ENCODE measurements around the gene WDR1.

WDR1 gene, protein sequence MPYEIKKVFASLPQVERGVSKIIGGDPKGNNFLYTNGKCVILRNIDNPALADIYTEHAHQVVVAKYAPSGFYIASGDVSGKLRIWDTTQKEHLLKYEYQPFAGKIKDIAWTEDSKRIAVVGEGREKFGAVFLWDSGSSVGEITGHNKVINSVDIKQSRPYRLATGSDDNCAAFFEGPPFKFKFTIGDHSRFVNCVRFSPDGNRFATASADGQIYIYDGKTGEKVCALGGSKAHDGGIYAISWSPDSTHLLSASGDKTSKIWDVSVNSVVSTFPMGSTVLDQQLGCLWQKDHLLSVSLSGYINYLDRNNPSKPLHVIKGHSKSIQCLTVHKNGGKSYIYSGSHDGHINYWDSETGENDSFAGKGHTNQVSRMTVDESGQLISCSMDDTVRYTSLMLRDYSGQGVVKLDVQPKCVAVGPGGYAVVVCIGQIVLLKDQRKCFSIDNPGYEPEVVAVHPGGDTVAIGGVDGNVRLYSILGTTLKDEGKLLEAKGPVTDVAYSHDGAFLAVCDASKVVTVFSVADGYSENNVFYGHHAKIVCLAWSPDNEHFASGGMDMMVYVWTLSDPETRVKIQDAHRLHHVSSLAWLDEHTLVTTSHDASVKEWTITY

DNA sequence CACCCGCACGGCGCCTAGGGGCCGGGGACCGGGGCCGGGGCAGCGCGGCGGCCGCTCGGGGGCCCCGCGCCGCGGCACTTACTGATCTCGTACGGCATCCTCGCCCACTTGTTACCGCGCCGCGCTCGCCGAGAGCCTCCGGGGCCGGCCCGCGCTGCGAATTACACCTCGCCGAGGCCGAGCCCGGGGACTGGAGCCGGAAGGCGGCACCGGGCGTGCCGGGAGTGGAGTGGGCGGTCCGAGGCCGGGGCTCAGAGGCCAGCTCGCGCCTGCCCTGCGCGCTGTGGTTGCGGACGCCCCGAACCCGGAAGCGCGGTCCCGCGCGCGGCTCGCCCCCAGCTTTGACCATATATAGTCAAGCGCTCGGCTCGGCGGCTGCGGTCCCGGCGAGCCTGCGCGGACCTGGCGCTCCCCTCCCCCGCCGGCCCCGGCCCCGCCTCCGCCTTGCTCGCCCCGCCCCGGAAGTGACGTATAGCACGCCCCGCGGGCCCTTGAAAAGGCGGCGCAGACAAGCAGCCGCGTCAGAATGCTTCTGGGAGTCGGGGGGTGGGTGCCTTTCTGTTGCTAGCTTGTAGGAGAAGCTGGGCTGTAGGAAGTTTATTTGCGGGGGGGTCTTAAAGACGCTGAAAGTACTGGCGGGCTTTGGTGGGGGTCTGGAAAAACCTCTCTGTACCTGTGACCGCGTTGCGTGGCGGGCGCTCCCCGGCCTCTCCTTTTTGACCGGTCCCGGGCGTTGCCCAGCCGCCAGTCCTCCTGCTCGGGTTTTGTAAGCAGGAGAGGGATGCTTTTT lies at the start of gene WDR1:
Gene WDR1 (minus strand): TSS at position 231 of the 790 bp plus-strand sequence. CDS start 133 bp downstream, at position 98.
- peak; percentile 85 for DNase-seq (ENCODE audit: low read depth, low spot score)

GRCh38 chr4:10164877-10165283 lies 48.3 kb upstream of the WDR1 start:
- DNase-seq (ENCODE audit: low read depth, low spot score), result no peak

DNA sequence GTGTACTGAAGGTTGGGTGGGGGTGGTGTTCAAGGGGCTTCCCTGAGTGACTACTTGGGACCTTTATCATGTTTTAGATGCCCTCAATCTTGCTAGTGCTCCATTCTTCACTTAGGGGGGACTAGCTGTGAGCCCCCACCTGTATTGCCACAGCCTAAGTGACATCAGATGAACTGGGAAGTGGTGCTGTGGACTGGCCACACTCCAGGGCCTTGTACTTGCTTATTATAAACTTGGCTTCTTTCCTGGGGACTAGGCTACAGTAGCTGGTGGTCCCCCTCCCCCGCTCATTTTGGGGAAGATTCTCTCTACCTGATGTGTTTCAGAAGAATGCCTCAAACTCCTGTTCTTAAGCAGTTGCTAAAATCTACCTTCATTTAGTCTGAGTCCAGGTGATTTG lies 46.7 kb upstream of the WDR1 start:
- no peak for DNase-seq (ENCODE audit: low read depth, low spot score)

DNA sequence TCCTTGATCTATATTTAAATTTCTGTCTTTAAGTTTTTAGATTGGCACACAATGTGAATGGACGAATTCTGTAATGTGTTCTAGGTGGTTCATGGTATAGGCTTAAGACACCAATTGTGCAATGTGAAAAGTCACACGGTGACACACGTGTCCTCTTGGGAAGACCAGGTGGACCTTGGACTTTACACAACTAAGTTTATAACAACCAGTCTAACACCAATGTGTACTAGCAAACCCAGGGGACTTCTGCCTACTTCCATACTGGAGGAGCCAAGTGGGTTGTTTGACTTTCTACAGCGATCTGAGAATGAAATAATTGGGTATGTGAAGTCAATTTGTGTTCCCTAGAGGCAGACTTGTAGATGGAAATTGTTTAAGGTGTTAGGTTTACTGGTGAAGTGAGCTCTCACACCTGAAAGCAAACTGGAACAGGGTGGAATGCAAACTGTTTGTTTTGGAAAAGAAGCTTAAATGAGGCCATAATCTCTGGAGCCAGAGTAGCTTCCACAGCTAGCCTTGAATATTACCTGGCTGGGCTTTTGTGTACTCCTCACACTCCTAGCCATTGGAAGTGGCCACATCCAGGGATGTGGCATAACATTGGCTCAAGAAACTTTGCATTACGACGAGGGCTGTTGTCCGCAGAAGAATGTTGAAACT lies 45.9 kb upstream of the WDR1 start:
- DNase-seq (ENCODE audit: low read depth, low spot score), result no peak

DNA sequence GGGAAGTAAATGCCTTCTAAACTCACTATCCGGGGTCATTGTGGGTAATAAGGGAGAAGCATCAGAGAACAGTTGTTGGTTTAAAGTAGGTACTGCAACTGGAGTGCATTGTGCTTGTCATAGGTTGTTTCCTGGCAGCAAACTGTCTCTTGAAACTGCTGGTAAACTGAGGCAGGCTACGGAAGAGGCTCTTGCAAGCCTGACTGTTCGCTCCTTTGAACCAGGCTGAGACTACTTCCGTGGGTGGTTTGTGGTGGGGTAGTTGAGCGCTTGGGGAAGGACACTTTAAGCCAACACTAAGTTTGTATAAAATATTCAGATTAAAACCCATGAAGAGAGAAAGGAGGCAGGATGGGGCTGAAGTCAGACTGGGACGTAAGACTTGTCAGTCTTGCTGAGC lies 45.2 kb upstream of the WDR1 start:
- no peak for DNase-seq (ENCODE audit: low read depth, low spot score)

- DNase-seq (ENCODE audit: low read depth, low spot score), result no peak
These were observed 44.5 kb upstream of the WDR1 start for GRCh38 chr4:10161146-10161545.

- no peak for DNase-seq (ENCODE audit: low read depth, low spot score)
These were observed 43.8 kb upstream of the WDR1 start for GRCh38 chr4:10160281-10160856.

DNA sequence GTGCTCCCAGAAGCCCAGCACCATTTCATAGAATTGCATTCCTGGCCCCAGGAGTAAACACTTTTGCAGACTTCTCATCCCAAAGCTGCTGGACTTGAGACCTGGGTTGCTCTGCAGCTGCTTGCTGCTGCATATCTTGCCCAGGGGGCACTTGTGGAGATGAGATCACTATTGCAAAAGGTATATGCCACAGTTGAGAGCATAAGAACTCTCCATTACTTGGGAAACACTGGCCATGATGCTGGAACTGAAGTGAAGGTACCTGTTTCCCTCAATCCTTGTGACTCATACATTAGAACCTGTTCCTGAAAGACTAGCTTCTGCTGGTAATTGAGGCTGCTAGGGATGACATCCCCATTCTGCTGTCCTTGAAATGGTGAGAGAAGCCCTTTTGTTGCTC lies 43.1 kb upstream of the WDR1 start:
- no peak for DNase-seq (ENCODE audit: low read depth, low spot score)

DNA sequence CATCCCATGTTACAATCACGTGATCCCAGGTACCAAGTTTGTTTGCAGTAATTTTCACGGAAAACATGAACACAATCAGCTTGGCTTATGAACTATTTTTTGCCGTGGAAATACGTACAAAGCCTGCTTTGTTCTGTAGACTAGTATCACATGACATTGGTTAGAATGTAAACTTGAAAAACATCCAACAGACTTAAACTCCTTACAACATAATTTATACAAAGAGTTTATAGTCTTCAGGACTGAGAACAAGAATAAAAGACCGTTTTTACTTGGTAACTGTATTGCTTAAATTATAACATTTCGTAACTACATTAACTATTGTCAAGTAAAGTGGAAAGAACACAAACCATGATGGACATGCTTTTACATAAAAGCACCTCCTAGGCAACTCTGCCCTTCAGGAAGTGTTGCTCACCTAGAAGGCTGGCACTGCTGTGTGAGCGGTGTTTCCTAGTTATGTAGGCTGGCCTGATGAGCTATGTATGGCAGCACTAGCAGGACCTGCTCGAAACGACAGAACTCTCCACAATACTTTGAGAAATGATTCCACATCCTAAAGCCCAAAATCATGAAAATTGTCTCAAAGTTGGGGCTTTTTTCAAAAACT lies 41.8 kb upstream of the WDR1 start:
- DNase-seq (ENCODE audit: low read depth, low spot score), result no peak

DNA sequence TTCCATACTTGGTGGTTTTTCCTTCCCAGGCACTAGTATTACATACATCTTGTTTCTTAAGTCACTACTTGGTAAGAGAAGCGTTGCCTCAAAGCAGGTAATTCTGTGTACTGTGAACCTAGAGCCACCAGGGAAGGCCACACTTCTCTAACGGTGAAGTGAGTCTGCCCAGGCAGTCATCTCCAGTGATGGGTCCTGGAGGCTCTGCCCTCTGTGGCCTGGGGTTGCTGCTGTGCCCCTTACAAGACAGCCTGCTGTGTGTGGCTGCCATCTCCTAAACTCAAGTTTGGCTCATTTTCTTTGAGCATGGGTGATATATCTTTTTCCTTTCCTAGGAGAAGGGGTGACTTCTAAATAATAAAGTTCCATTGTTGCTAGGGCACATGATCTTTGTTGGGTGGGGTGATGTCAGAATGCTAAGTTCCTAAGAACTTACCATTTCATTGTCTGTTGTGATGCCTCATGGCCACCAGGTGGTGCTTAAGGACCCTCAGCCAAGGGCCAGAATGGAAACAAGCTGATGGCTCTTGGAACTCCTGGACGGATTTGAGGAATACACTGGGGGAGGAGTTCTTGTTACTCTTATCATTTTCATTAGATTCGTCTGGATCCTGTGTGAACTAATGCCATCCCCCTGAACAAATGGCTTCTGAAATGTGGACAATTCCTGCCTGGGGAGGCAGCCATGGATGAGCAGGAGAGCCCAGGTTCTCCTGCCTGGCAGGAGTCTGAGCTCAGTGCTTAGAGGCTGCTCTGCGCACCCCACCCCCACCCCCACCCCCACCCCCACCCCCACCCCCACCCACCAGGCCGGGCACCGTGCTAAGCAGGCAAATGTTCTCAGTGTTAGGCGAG lies 41.1 kb upstream of the WDR1 start:
- DNase-seq (ENCODE audit: low read depth, low spot score), result peak; percentile 6

GRCh38 chr4:10154241-10154640 lies 37.6 kb upstream of the WDR1 start:
- DNase-seq (ENCODE audit: low read depth, low spot score), result no peak

- DNase-seq (ENCODE audit: low read depth, low spot score), result no peak
These were observed 36.6 kb upstream of the WDR1 start for GRCh38 chr4:10153161-10153560.

- no peak for DNase-seq (ENCODE audit: low read depth, low spot score)
These were observed 34.6 kb upstream of the WDR1 start for GRCh38 chr4:10151182-10151581.

DNA sequence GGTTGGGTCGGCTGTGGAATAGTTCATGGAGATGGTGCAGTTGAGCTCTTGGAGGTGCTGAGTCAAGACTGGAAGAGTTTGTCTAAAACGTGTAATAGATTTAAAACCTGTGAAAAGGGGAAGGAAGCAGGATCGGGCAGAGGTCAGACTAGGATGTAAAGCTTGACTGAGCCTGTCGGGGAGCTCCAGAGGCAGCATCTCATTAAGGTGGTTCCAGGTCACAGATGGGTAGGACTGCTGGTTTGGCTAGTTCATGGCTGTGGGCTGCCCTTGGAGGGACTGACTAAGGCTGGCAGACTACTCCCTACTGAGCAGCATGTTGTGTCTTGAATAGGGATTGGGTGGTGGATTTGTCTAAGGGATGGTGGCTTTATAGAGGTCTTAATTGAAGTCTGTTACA lies 28.4 kb upstream of the WDR1 start:
- no peak for DNase-seq (ENCODE audit: low read depth, low spot score)

DNA sequence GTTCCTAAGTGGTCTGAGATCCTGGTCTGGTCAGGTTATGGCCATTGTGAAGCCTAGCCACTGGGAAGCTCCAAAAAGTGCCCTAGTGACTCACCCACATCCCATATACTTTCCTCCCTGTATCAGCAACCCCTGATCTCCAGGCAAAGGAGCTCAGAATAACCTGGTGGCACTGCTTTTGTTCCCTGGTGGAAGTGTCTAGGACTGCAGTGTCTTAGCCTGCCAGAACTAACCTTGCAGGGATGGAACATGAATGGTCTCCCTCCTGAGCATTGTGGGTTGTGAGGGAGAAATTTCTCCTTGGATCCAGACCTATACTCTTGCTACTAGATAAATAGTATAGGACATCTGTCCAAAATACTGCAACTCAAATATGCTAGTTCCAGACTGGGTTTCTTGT lies 27.9 kb upstream of the WDR1 start:
- no peak for DNase-seq (ENCODE audit: low read depth, low spot score)

- no peak for DNase-seq (ENCODE audit: low read depth, low spot score)
These were observed 26.6 kb upstream of the WDR1 start for GRCh38 chr4:10143171-10143570.

GRCh38 chr4:10140866-10141759 lies 24.5 kb upstream of the WDR1 start:
- no peak for DNase-seq (ENCODE audit: low read depth, low spot score)

DNA sequence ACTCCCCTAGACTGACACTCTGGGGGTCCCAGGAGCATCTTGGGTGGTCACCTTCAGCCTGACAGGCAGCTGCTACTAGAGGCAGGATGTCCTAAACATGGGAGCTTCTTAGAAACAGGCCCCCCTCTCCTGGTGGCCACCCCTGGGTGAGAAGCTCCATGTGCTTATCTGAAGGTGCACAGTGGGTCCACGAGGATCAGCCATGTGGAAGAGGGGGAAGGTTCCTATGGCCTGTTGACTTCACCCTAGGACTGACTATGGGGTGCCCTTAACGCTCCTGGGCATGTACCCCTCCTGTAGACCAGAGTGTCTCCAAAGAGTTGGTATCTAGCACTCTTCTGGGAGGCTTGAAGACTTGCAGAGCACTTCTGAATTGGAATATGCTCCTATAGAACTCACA lies 22.9 kb upstream of the WDR1 start:
- no peak for DNase-seq (ENCODE audit: low read depth, low spot score)

GRCh38 chr4:10135260-10135659 lies 18.7 kb upstream of the WDR1 start:
- DNase-seq (ENCODE audit: low read depth, low spot score), result no peak
